HEK293T (cell line): ENCODE results near the gene ERBB4.

Experiments
- ARNT ChIP-seq: fragments of 450-650 bp; IDR thresholded peaks from 2 replicates; pipeline ENCODE4 v1.6.1; 2017; ENCODE audit warnings: mild to moderate bottlenecking
- BHLHE40 ChIP-seq: fragments of 450-650 bp; IDR thresholded peaks from 2 replicates; pipeline ENCODE4 v1.6.1; 2016; ENCODE audit warnings: mild to moderate bottlenecking, moderate library complexity, borderline replicate concordance
- CTBP1 ChIP-seq: fragments of 450-650 bp; IDR thresholded peaks from 2 replicates; pipeline ENCODE4 v1.6.1; 2016; ENCODE audit warnings: borderline replicate concordance
- ELF4 ChIP-seq: fragments of 450-650 bp; IDR thresholded peaks from 2 replicates; pipeline ENCODE4 v1.6.1; 2017; ENCODE audit warnings: antibody characterized with exemption
- FOXA1 ChIP-seq: fragments of 450-650 bp; IDR thresholded peaks from 2 replicates; pipeline ENCODE4 v1.6.1; 2016; ENCODE audit warnings: mild to moderate bottlenecking
- FOXK2 ChIP-seq: fragments of 450-650 bp; IDR thresholded peaks from 2 replicates; pipeline ENCODE4 v1.6.1; 2016; ENCODE audit warnings: mild to moderate bottlenecking
- FOXM1 ChIP-seq: fragments of 450-650 bp; IDR thresholded peaks from 2 replicates; pipeline ENCODE4 v1.6.1; 2017; ENCODE audit warnings: mild to moderate bottlenecking, borderline replicate concordance
- HDGF ChIP-seq: fragments of 450-650 bp; IDR thresholded peaks from 2 replicates; pipeline ENCODE4 v1.6.1; 2017; ENCODE audit warnings: antibody characterized with exemption, borderline replicate concordance
- LEF1 ChIP-seq: fragments of 450-650 bp; IDR thresholded peaks from 2 replicates; pipeline ENCODE4 v1.6.1; 2017; ENCODE audit warnings: mild to moderate bottlenecking, borderline replicate concordance
- SP1 ChIP-seq: fragments of 450-650 bp; IDR thresholded peaks from 2 replicates; pipeline ENCODE4 v1.6.1; 2017
- TARDBP ChIP-seq: fragments of 450-650 bp; IDR thresholded peaks from 2 replicates; pipeline ENCODE4 v1.6.1; 2016
- TF ChIP-seq, protein P1 (sequence below): fragments of 450-650 bp; IDR thresholded peaks from 2 replicates; pipeline ENCODE4 v1.6.1; 2016

- TF ChIP-seq FOXM1 = no peak
- TF ChIP-seq FOXK2 = no peak
- TF ChIP-seq CTBP1 = no peak
- no peak for TF ChIP-seq SP1
- no peak for TF ChIP-seq HDGF
- no peak for TF ChIP-seq ARNT
- no peak for TF ChIP-seq BHLHE40
- no peak for TF ChIP-seq LEF1
- TF ChIP-seq FOXA1 = no peak
- TF ChIP-seq TARDBP = no peak
- TF ChIP-seq ELF4 = no peak
- TF ChIP-seq, protein P1, sequence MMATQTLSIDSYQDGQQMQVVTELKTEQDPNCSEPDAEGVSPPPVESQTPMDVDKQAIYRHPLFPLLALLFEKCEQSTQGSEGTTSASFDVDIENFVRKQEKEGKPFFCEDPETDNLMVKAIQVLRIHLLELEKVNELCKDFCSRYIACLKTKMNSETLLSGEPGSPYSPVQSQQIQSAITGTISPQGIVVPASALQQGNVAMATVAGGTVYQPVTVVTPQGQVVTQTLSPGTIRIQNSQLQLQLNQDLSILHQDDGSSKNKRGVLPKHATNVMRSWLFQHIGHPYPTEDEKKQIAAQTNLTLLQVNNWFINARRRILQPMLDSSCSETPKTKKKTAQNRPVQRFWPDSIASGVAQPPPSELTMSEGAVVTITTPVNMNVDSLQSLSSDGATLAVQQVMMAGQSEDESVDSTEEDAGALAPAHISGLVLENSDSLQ = no peak
These were observed 683.8 kb downstream of the ERBB4 start for GRCh38 chr2:211854832-211855231.
